ENCODE results near the gene STARD13.

GRCh38 chr13:33132644-33133440, 152.7 kb downstream of the STARD13 start:
- TF ChIP-seq CTCF (optimal IDR thresholded peaks at IDR 0.05 in 1 of 3, IDR thresholded peaks at IDR 0.05 in 1 of 3, conservative IDR thresholded peaks at IDR 0.05 in 1 of 3; ENCODE audit: extremely low read depth in 1 of 3, insufficient read depth in 2 of 3, low read length in 3 of 3) (no peak), EZH2 (IDR thresholded peaks at IDR 0.05; ENCODE audit: low read length) (no peak)
